SKM-1 treated with dmso at 0.1 percent for 144 hours (cell line): ENCODE measurements around the gene ANO2.

ENCODE experiments used
- DNase-seq: peaks from one replicate; lab custom pipeline; 2025; ENCODE audit not compliant: unreplicated experiment; lab: John Stamatoyannopoulos, UW

Gene ANO2

DNA sequence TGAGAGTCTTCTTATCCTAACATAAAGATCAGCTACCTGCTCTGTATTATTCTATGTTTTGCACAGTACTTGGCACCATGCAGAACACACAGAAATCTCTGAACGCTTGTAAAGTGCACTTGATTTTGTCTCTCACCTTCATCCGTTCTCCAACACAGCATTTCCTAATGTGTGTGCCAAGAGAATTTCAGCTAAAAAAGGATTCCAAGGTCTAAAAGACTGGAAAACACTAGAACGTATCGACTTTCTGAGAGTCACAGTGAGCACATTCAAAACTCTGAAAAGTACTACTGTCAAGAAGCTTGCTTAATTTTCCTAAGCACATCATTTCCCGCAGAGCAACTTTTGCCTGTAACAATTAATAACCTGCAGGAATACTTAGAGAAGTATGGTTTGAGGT, 211.1 kb downstream of the ANO2 start:
- DNase-seq = no peak

- DNase-seq = no peak
Observed at GRCh38 chr12:5733136-5733755, 211.8 kb downstream of the ANO2 start.

DNA sequence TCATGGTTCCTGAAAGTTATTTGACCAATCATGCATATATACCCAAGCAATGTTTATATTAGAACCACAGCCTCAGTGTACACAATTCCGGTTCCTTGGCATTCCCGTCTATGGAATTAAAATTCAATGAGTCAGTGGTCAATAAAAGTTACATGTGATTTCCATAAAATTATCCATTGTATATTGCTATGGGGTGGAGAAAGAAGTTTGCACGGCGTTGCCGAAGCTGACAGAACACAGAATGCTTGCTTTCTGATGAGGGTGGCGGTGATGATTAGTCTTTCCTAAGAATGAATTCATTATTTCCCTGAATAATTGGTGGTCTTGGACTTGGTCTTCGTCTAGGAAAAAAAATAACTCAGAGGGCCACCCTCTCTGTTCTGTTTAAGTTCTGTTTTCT, 214.1 kb downstream of the ANO2 start:
- DNase-seq = no peak

GRCh38 chr12:5723711-5724252, 221.3 kb downstream of the ANO2 start:
- DNase-seq = no peak

- no peak for DNase-seq
Observed at GRCh38 chr12:5723071-5723470, 222.0 kb downstream of the ANO2 start.

DNA sequence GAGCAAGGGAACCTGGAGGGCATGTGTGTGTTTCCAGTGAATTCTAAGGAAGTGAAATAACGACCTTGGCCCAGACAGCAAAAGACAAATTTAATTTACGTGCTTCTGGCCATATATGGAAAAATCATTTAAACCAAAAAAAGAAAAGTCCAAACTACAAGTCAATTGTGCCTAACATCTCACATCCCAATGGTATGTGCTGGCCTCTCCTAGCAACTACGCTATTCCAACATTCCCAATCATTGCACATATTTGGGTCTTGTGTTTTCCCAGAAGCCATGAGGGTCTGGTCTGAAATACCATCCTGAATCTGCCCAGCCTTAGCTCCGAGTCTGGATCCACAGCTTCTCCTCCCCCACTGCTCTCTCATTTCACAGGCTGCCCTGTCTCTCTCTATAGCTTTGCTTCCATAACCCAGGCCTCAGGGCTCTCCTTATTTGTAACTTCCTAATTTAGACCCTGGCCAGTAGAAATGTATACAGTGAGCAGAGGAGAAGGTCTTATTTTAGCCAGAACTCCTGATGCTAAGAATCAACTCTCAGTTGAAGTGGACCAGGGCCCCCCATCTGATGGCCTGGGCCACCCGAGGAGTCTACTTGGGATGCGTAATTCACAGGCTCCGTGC, 224.6 kb downstream of the ANO2 start:
- DNase-seq = no peak

- DNase-seq = no peak
Observed at GRCh38 chr12:5718680-5719079, 226.4 kb downstream of the ANO2 start.

- DNase-seq = no peak
Observed at GRCh38 chr12:5718073-5718472, 227.0 kb downstream of the ANO2 start.

- DNase-seq = no peak
Observed at GRCh38 chr12:5716976-5717375, 228.1 kb downstream of the ANO2 start.

DNA sequence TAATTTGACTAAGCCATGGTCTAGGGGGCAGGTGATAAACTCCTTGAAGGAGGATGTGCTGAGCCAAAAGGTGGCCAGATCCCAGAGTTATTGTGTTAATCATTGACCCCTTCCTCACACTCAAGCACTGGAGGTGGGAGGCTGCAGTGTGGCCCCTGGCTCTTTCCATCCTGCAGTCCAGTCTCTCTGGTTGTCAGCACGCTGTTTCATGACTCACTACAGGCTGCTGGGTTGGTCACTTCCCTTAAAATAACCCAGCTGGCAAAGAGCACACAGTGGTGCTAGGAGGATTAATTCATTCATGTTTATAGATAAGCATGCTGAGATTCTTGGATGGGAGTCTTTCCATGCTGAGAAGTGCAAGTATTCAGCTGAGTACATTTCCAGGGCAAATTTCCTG, 228.9 kb downstream of the ANO2 start:
- no peak for DNase-seq

- DNase-seq = no peak
Observed at GRCh38 chr12:5715021-5715420, 230.0 kb downstream of the ANO2 start.

DNA sequence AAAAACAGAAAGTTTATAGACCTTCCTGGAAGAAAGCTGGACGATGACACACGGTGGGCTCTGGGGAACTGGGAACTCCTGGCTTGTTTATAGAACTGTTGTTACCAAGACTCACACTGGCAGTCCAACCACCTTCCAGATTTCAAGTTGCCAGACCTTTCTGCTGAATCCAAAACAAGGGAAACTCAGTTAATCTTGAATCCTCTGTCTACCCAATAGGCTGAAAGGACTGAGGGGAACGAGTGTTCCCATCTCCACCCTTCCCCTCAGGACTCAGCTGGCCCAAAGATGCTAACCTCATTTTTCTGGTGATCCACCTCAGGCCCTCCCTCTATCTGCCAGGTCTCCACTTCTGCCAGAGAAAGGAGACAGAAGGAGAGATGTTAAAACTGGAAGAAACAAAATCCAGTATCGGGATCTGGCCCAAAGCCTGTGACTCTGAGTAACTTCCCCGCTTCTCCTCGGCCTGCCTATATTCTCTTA, 231.4 kb downstream of the ANO2 start:
- no peak for DNase-seq

DNA sequence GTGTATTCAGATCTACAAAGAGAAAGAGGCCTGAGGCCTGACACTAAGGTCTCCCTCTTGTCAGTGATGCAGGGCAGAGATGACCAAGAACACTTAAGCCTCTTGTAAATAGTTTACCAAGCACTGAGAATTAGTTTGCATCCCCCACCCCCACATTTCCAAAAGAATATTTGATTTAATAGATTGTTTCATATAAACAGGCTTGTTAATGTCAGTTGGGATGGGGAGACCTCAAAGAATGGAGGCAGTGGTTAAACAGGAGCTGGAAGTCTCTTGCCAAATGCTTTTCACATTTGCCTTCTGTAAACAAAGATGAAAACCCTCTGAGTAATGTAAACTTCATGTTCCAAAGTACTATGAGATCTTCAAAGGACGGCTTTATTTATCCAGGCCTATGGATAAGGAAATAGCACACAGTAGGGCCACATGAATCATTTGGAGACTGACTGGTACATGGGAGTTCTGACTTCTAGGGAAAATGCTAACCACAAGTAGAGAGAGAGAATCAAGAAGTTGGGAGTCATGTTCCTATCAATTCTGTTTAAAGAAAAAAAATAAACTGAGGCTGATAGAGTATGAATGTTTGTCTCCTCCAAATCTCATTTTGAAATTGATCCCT, 234.7 kb downstream of the ANO2 start:
- DNase-seq = no peak

- DNase-seq = no peak
Observed at GRCh38 chr12:5708371-5708770, 236.7 kb downstream of the ANO2 start.

DNA sequence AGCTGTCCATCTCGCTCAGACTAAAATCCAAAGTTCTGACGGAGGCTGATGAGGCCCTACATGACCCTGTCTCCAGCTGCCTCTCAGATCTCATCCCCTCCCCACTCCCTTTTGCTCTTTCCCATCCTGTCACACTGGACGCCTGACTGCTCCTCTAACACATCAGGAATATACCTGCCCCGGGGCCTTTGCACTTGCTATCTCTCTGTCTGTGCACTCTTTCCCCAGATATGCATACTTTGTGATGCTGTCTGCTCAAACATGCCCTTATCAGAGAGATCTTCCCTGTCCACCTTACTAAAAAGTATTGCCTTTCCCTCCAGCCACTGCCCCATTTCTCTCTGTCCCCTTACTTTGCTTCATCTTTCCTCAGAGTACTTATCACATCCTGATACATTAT, 238.8 kb downstream of the ANO2 start:
- no peak for DNase-seq

DNA sequence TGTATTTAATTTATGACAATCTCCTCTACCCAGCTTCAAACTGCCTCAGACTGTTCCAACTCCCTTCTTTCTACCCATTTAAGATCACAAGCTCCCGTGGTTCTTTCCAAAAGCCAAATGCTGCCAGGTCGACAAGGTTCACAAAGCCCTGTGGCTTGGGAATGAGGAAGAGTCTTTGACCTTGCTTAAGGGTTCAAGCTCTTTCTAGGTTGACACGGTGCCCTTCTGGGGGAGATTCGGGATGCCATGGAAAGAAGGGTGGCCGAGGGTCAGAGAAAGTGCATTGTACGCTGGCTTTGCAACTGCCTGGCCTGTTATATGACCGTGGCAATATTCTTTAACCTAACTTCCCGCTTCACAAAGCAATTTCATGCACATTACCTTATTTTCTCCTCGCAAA, 239.3 kb downstream of the ANO2 start:
- DNase-seq = no peak

DNA sequence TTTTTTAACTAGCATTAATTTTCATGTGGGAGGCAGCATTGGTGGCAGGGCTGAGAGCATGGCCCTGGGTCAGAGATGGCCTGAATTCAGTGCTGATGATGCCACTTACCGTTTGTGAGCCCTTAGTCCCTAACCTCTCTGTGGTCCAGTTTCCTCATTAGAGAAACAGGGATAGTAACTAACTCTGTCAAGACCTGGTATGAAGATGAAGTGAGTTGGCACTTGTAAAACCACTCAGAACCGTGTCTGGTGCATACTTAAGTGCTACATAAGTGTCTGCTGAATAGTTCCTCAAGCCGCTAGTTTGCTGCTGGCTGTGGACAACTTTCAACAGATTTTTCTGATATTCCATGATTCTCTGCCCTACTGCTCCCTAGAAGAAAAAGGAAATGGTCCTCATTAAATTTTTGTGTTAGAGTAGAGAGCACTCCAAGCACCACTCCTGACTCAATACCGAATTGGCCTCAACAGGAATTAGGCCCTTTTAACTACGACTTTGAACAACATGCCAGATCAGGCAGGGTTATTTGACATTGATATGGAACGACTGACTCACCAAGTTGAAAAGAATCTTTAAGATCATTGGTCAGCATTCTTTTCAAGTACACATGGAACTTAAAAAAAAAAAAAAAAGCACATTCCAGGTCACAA, 250.2 kb downstream of the ANO2 start:
- DNase-seq = no peak

DNA sequence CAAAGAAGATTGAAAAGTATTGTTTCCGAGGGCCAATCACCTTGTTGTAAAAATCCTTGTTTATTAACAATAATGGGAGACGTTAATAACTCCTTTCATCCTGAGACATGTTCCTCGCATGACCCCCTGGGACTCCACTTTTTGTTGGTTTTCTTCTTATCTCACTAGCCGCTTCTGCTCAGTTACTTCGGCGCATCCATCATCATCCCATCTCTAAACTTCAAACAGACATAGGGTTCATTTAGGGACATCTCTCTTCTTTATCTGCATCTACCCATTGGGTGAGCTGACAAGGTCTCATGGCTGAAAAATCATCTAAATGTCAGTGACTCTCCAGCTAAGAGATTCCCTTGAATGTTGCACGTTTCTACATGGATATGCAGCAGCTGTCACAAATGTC, 252.2 kb downstream of the ANO2 start:
- no peak for DNase-seq

DNA sequence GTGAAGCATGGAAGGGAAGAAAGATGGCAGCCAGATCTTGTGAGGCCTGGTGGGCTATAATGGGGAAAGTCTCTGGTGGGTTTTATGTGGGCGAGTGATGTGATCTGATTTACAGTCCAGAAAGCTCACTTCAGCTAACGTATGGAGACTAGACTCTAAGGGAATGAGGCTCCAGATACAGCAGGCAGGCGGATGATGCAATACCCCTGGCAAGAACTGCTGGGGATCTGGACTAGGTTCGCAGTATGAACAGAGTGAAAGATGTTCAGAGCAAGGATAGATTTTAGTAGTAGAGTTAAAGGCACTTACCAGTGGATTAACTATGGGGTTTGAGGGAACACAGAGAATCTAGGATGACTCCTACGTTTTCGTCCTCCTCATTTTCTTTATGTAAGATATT, 253.1 kb downstream of the ANO2 start:
- DNase-seq = no peak

- no peak for DNase-seq
Observed at GRCh38 chr12:5690240-5690639, 254.8 kb downstream of the ANO2 start.

GRCh38 chr12:5689773-5690172, 255.3 kb downstream of the ANO2 start:
- no peak for DNase-seq

- no peak for DNase-seq
Observed at GRCh38 chr12:5688226-5688625, 256.8 kb downstream of the ANO2 start.
